Neural cell (in vitro differentiated cells): ENCODE results near the gene HNRNPLL.

ENCODE experiments used
- EZH2 ChIP-seq: fragments of 200-600, 300-800 bp; shearing (Covaris generic), sonication (generic); IDR thresholded peaks from 2 replicates; pipeline ENCODE4 v1.6.1; 2014; ENCODE audit warnings: antibody characterized with exemption, low read length, borderline replicate concordance, mild to moderate bottlenecking; ENCODE audit not compliant: insufficient read depth, poor library complexity, severe bottlenecking
- POLR2AphosphoS5 ChIP-seq: IDR thresholded peaks from 2 replicates; pipeline ENCODE4 v1.6.1; 2012
- RAD21 ChIP-seq: fragments of 450-650 bp; conservative IDR thresholded peaks from 2 replicates; pipeline ENCODE4 v1.6.1; 2014; ENCODE audit warnings: antibody characterized with exemption, mild to moderate bottlenecking, moderate library complexity
- TAF1 ChIP-seq: IDR thresholded peaks from 2 replicates; pipeline ENCODE4 v1.6.1; 2012; ENCODE audit warnings: low read depth
- TF ChIP-seq, protein P1 (sequence below): fragments of 450-650 bp; IDR thresholded peaks from 2 replicates; pipeline ENCODE4 v1.5.1; 2014; ENCODE audit warnings: antibody characterized with exemption, mild to moderate bottlenecking, moderate library complexity; ENCODE audit not compliant: poor library complexity, severe bottlenecking
- TF ChIP-seq, protein P2 (sequence below): IDR thresholded peaks from 2 replicates; pipeline ENCODE4 v1.6.1; 2012; ENCODE audit warnings: borderline replicate concordance

DNA sequence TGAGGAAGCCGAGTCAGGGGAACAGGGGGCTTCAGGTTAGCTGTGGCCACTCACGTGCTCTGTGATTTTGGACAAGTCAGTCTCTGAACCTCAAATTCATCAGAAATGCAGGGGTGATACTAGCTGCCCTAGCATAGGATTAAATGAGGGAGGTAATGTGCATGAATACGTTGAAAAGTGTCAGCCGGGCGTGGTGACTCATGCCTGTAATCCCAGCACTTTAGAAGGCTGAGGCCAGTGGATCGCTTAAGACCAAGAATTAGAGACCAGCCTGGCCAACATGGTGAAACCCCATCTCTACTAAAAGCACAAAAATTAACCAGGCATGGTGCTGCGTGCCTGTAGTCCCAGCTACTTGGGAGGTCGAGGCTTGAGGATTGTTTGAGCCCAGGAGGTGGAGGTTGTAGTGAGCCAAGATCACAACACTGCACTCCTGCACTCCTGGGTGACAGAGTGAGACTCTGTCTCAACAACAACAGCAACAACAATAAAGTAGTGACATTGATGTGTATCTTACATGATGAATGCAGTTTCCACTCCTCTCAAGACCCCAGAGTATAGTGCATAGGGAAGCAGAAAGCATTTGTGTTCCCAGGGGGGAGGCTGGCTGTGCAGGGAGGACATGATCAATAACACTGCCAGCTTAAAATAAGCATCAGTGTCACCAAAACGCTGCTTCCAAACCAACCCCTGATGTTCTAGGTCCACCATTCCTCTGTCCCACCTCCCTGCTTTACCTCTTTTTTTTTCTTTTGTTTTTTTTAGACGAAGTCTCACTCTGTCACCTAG is 68.8 kb downstream of the HNRNPLL start:
- TF ChIP-seq TAF1 (no peak), POLR2AphosphoS5 (no peak), EZH2 (no peak), RAD21 (no peak)
- TF ChIP-seq, protein P1, sequence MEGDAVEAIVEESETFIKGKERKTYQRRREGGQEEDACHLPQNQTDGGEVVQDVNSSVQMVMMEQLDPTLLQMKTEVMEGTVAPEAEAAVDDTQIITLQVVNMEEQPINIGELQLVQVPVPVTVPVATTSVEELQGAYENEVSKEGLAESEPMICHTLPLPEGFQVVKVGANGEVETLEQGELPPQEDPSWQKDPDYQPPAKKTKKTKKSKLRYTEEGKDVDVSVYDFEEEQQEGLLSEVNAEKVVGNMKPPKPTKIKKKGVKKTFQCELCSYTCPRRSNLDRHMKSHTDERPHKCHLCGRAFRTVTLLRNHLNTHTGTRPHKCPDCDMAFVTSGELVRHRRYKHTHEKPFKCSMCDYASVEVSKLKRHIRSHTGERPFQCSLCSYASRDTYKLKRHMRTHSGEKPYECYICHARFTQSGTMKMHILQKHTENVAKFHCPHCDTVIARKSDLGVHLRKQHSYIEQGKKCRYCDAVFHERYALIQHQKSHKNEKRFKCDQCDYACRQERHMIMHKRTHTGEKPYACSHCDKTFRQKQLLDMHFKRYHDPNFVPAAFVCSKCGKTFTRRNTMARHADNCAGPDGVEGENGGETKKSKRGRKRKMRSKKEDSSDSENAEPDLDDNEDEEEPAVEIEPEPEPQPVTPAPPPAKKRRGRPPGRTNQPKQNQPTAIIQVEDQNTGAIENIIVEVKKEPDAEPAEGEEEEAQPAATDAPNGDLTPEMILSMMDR = no peak
- TF ChIP-seq, protein P2, sequence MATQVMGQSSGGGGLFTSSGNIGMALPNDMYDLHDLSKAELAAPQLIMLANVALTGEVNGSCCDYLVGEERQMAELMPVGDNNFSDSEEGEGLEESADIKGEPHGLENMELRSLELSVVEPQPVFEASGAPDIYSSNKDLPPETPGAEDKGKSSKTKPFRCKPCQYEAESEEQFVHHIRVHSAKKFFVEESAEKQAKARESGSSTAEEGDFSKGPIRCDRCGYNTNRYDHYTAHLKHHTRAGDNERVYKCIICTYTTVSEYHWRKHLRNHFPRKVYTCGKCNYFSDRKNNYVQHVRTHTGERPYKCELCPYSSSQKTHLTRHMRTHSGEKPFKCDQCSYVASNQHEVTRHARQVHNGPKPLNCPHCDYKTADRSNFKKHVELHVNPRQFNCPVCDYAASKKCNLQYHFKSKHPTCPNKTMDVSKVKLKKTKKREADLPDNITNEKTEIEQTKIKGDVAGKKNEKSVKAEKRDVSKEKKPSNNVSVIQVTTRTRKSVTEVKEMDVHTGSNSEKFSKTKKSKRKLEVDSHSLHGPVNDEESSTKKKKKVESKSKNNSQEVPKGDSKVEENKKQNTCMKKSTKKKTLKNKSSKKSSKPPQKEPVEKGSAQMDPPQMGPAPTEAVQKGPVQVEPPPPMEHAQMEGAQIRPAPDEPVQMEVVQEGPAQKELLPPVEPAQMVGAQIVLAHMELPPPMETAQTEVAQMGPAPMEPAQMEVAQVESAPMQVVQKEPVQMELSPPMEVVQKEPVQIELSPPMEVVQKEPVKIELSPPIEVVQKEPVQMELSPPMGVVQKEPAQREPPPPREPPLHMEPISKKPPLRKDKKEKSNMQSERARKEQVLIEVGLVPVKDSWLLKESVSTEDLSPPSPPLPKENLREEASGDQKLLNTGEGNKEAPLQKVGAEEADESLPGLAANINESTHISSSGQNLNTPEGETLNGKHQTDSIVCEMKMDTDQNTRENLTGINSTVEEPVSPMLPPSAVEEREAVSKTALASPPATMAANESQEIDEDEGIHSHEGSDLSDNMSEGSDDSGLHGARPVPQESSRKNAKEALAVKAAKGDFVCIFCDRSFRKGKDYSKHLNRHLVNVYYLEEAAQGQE = no peak
